GM19324 (cell line): ENCODE results near the gene SYAP1.
"Not testable (repeated sequence)": the region's sequence is repeated elsewhere in the genome, so short reads cannot be mapped to it uniquely, and the experiment has no call there.

ENCODE experiments used
- ATAC-seq: cut with Tn5 transposase; IDR thresholded peaks from one replicate; pipeline ENCODE4 v1.9.1; 2021; ENCODE audit warnings: mild to moderate bottlenecking, moderate library complexity; ENCODE audit not compliant: unreplicated experiment, low FRiP score

SYAP1 gene, protein sequence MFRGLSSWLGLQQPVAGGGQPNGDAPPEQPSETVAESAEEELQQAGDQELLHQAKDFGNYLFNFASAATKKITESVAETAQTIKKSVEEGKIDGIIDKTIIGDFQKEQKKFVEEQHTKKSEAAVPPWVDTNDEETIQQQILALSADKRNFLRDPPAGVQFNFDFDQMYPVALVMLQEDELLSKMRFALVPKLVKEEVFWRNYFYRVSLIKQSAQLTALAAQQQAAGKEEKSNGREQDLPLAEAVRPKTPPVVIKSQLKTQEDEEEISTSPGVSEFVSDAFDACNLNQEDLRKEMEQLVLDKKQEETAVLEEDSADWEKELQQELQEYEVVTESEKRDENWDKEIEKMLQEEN

DNA sequence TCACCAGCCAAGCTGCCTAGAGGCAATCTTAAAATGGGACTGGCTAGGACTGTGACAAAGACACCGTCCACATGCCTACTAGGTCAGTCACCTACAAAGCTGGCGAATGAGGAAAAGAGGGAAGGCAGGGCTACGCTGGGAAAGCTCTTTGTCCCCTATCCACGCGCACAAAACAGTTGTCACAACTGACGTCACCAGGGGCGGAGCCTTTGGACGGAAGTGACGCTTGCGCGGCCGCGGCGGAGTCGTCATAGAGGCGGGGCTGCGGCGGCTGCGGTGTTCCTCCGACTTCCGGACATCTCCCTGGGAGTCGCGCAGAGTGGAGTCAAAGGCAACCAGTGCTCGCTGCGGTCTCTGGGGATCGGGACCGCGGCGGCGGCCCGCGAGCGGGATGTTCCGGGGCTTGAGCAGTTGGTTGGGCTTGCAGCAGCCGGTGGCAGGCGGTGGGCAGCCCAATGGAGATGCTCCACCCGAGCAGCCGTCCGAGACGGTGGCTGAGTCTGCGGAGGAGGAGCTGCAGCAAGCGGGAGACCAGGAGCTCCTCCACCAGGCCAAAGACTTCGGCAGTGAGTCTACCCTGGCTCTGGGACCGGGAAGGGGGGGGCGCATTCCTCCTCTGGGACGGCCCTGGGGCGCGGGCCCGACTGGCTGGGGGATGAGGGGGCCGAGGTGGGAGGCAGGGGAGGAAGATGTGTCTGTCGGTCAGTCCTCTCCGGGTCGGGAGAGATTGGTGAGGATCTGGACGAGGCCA lies at the start of gene SYAP1:
Gene SYAP1, plus strand, starts transcription at position 279 of the 751 bp plus-strand sequence. Its CDS starts 113 bp downstream, at position 392.
- peak; percentile 99 for ATAC-seq

DNA sequence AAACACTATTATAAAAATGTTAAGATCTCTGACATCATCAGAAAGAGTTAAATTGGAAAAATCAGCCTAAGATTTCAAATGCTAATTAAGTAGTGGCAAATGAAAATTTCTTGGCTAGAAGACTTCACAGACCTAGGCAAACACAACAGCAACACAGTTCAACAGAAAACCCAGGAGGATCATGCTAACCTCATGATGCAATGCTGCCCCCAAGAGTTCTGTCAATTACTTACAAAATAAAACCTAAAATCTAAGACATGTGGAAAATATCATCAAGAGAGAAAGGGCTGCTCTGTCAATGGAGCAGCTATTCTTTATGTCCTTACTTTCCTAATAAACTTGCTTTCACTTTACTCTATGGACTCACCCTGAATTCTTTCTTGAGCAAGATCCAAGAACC lies 48.4 kb upstream of the SYAP1 start:
- ATAC-seq = no peak

DNA sequence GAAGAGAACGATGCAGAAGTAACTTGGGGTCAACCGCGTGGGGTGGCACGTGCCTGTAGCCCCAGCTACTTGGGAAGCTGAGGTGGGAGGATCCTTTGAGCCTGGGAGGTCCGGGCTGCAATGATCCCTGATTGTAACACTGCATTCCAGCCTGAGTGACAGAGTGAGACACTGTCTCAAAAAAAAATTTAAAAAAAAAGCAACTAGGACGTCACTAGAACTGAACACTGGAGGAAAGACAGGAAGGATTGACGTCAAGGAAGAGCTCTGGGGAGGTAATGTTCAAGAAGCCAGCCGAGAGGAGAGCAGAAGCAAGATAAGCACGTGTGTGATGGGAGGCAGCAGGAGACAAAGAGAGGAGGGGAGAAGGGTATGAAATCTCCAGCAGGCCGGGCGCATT lies 40.7 kb upstream of the SYAP1 start:
- ATAC-seq = no peak

DNA sequence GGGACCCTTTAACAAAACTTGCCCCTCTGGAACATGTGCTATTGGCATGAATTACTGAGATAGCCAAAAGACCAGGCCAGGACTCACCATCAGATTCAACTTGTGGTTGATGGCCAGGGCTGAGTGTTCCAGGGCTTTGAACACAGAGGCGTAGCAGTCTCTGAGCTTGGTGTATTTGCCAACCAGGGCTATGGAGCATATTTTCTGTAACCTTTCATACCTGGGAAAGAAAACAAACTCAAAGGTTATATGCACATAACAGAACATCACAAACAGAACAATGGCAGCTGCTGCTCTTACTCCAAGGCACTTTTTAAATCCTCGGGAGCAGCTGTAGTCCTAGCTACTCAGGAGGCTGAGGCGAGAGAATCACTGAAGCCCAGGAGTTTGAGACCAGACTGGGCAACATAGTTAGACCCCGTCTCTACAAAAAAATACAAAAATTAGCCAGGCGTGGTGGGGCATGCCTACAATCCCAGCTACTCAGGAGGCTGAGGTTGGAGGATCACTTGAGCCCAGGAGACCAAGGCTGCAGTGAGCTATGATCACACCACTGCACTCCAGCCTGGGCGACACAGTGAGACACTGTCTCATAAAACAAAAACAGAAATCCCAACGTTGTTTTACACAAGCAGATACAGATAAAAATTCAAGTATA lies 36.3 kb upstream of the SYAP1 start:
- ATAC-seq = no peak

DNA sequence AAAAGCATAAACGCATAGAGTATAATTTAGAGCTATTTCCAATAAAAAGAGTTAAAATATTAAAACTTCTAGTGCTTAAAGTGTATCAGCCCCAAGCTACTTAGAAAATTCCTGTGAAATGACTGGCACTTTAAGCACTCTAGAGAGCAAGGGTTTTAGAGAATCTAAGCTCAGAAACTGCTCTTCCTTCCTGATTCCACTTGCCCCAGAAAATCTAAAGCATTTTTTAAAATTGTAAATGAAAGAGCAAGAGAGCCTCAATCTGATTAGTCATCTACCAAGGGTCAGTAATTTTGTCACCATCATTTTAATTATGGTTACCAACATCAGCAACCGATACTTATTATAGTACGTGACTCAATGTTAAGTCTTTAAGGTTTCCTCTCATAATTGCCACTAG lies 31.9 kb upstream of the SYAP1 start:
- no peak for ATAC-seq

DNA sequence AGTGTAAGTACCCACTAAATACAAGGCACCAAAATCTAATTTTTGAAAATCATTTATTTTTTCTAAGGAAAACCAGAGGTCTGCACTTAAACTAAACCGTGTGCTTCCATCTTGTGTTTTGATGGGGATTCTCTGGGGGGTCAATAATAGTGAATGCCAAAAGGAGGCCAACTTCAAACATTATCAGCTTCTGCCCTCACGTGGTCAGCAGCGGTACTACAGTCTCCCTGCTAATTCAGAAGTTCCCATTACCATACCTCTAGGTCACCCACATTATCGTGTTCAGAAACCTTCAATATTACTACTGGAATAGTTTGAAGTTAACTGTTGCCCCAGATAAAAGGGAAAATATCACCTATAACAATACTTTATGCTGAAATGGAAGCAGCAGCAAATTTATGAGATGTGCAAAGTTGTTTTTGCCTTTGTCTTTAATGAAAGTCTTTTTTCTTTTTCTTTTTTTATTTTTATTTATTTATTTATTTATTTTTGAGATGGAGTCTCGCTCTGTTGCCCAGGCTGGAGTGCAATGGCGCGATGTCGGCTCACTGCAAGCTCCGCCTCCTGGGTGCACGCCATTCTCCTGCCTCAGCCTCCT lies 24.2 kb upstream of the SYAP1 start:
- no peak for ATAC-seq

DNA sequence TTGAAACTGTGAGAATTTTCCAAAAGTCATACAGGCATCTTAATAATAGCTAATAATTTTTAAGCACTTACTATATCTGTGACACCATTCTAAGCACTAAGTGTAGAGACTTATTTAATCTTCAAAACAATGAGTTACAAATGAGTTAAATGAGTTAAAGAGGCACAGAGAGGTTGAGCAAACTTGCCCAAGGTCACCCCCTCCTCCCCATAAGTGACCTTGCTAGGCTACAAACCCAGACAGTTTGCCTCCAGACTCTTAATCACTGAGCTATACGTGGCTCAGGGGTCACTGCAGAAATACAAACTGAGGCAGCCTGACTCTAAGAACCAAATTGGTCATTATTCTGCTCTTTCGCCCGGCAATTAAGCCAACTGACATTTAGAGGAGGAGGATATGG lies 22.5 kb upstream of the SYAP1 start:
- ATAC-seq = no peak

DNA sequence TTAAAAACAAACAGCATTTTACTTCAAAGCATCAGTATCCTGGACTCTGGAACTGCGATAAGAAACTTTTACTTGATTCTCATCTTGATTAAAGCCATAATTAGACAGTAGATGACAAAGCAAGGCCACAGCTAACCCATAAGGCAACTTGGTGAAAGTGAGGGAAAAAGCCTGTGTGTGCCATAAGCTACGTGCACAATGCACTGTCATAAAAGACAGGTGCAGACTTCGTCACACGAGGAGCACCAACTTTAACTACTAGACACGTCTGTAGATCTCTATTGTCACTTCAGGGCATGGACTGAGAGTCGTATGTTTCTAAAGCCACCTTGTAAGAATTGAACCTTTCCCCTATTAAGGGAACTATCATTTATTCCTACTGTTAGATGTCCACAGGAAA lies 20.0 kb upstream of the SYAP1 start:
- no peak for ATAC-seq

DNA sequence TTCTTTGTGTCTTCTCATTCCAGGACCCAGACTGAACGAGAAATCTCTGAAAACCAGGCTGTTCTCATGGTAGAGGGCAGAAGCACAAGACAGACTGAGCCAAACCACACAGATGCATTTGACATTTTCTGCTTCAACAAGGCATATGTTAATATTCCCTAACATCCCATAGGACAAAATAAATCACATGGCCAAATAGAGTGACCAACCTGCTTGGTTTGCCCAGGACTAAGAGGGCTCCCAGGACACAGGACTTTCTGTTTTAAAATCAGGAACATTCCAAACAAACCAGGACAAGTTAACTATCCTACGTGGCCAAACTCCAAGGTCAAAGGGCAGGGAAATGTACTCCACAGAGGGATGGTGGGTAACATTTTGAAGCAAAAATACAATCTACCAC lies 18.7 kb upstream of the SYAP1 start:
- no peak for ATAC-seq

DNA sequence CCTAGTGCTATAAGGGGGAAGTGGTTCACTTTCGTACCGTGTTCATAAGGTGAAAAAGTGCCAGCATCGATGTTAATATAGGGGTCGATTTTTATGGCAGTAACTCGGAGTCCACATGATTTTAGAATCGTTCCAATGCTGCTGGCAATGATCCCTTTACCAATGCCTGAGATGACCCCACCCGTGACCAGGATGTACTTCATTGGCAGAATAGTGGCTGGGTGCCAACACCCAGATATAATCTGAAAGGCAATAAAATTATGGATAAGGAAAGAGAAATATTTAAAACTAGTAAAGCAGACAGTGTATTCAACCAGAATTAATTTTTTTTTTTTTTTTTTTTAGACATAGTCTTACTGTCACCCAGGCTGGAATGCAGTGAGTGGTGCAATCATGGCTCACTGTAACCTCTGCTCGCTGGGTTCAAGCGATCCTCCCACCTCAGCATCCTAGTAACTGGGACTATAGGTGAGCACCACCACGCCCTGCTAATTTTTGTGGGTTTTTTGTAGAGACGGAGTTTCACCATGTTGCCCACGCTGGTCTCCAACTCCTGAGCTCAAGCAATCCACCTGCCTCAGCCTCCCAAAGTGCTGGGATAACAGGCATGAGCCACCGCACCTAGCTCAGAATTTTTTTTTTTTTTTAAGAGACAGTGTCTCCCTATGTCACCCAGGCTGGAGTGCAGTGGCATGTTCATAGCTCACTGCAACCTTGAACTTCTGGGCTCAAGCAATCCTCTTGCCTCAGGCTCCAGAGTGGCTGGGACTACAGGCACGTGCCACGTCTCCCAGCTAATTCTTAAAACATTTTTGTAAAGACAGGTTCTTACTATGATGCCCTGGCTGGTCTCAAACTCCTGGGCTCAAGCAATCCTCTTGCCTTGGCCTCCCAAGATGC lies 16.5 kb upstream of the SYAP1 start:
- no peak for ATAC-seq

DNA sequence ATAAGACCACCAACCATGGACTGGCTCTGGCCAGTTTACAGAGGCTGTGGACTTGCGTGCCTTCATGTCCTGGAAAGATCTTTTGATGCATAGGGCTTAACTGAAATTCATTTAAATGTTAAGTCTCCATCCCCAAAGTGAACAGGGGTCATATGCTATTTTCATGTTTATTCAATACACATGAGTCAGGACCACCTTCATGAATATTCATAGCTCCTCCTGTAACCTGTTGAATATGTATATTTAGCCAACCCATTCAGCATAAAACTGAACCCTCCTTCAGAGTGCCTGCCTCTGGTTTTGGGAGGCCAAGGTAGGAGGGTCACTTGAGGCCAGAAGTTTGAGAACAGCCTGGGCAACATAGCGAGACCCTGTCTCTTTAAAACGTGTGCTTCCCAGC lies 14.0 kb upstream of the SYAP1 start:
- ATAC-seq = no peak

DNA sequence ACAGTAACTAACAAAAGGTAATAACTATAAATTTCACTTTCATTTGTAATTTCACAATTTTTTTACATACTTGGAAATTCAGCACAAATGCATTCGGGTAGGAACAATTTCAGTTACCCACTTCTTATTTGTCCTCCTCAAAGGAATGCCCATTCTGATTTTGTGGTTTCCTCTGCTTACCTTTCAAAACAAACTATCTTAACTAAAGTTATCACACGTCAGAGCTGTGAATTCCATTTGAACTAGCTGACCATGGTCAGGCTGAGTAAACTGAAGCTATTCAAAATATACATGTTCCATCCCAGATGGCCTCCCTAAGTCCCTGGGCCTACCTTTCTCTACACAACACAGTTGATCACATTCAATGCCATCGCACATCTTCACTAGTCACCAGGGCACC lies 11.4 kb upstream of the SYAP1 start:
- no peak for ATAC-seq

DNA sequence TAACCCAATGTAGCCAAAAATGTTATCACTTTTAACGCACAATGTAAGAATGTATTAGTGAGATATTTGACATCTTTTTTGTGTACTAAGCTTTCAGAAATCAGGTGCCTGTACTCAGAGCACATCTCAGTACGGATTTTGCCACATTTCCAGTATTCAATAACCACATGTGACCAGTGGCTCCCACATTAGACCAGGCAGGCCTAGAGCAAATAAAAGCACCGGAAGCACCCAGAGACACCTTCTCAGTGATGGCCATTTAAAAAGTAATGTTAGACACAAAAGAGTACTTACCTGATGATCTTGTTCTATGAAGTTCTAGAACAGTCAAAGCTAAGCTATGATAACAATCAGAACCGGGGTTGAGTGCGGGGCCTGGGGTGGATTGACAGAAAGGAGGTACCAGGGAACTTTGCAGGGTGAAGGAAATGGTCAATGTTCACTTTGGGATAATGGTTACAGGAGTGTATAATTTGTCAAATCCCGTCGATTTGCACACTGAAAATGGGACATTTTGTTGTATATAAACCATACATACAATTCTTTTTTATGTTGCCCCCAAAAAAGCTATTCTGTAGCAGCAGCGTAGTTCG lies 8.1 kb upstream of the SYAP1 start:
- no peak for ATAC-seq

DNA sequence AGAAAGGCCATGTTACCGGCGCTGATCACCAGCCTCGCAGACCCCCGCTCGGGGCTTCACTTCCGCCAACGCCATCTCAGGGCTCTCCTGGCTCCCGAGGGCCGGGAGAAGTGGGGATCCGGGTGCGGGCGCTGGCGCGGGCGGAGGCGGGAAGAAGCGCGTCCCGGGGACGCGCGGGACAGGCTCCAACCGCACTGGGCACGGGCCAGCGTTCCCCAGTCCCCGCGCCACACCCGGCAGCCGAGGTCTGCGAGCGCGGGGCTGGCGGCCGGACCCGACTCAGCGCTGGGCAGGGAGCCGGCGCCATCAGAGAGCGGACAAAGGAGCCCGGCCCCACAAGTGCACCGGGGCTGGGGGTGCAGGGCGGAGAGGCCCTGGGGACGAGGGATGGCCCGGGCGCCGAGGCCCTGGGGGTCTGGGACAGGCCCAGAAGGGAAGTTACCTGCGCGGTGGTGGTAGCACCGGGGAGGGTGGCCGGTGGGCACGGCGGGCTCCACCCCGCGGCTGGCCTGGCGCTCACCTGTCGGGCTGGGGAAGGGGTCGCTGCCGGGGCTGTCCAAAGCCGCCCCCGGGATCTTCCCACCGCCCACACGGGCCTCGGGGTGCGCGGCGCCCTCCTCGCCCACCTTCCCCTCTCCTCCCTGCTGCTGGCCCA lies 7.4 kb upstream of the SYAP1 start:
- peak; percentile 46 for ATAC-seq

DNA sequence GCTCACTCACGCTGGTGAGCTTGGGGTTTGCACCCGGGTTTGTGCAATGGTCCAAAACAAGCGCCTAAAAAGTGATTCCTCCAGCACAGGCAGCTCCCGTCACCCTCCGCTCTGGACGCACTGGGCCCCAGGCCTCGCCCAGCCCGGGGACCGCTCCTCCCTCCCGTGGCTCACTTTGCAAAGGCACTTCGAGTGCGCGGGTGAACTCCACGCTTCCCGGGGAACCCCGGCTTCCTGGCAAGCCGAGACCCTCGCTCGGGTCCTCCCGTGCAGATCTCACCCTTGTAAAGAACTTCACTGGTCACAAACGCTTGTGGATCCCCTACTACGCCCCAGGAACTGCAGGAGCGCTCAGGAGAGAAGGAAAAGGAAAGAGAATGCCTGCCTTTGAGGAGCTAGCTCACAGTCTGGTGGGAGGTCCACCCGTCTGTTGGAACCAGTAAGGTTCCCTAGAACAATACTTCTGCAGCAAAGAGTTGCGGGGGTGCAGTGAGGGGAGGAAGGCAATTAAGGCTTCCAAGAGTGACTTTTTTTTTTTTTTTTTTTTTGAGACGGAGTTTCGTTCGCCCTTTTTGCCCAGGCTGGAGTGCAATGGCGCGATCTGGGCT lies 6.8 kb upstream of the SYAP1 start, which contains the start of gene CTPS2:
Gene CTPS2, minus strand, starts transcription at position 122 of the 608 bp plus-strand sequence. CDS start 9,767 bp downstream, outside the sequence.
- peak; percentile 72 for ATAC-seq

DNA sequence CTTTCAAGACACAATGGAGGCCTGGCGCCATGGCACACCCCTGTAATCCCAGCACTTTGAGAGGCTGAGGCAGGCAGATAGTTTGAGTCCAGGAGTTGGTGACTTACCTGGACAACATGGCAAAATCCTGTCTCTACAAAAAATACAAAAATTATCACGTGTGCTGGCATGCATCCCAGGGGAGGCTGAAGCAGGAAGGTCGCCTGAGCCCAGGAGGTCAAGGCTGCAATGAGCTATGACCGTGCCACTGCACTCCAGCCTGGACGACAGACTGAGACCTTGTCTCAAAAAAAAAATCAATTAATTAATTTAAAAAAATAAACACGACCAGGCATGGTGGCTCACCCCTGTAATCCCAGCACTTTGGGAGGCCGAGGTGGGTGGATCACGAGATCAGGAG lies 4.9 kb upstream of the SYAP1 start:
- ATAC-seq = no peak

DNA sequence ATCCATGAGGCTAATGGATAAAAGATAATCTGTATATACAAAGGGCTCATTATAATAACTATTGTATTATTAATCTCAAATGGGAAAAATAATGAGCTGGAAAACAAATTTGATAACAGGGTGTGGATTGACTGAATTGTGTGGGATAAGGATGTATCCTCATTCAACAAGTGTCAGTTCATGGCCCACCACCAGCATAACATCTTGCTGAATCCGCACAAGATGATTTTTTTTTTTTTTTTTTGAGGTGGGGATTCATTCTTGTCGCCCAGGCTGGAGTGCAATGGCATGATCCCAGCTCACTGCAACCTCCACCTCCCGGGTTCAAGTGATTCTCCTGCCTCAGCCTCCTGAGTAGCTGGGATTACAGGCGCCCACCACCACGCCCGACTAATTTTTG lies 3.8 kb upstream of the SYAP1 start:
- ATAC-seq = not testable (repeated sequence)

DNA sequence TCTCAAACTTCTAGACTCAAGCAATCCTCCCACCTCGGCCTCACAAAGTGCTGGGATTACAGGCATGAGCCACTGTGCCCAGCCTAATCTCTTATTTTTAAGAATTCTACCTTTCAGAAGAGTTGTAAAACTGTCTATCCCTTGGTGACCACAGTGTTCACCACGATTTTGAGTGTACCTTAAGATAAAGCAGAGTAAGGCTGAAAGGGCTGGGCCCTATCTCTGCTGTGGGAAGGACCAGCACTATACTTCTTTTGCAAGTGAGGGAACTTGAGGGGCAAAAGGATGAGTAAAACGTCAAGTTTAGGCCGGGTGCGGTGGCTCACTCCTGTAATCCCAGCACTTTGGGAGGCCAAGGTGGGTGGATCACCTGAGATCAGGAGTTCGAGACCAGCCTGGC lies 3.0 kb upstream of the SYAP1 start:
- not testable (repeated sequence) for ATAC-seq
